ENCODE results near the gene SMPD3.

SMPD3 gene

GRCh38 chr16:68370581-68371275 is 77.6 kb downstream of the SMPD3 start:
- DNase-seq (ENCODE audit: low read depth, low spot score): no peak

- DNase-seq (ENCODE audit: low read depth, low spot score): no peak
These were observed 78.4 kb downstream of the SMPD3 start for GRCh38 chr16:68369697-68370580.

- no peak for DNase-seq (ENCODE audit: low read depth, low spot score)
These were observed 79.1 kb downstream of the SMPD3 start for GRCh38 chr16:68369168-68369567.

- no peak for DNase-seq (ENCODE audit: low read depth, low spot score)
These were observed 79.9 kb downstream of the SMPD3 start for GRCh38 chr16:68368301-68368888.

GRCh38 chr16:68367891-68368290 is 80.4 kb downstream of the SMPD3 start:
- no peak for DNase-seq (ENCODE audit: low read depth, low spot score)

- no peak for DNase-seq (ENCODE audit: low read depth, low spot score)
These were observed 80.9 kb downstream of the SMPD3 start for GRCh38 chr16:68367440-68367839.

- no peak for DNase-seq (ENCODE audit: low read depth, low spot score)
These were observed 81.3 kb downstream of the SMPD3 start for GRCh38 chr16:68367030-68367429.

- DNase-seq (ENCODE audit: low read depth, low spot score): no peak
These were observed 82.2 kb downstream of the SMPD3 start for GRCh38 chr16:68366062-68366461.

- DNase-seq (ENCODE audit: low read depth, low spot score): no peak
These were observed 83.0 kb downstream of the SMPD3 start for GRCh38 chr16:68365167-68365817.

- no peak for DNase-seq (ENCODE audit: low read depth, low spot score)
These were observed 83.7 kb downstream of the SMPD3 start for GRCh38 chr16:68364561-68364998.

GRCh38 chr16:68363658-68364521 is 84.4 kb downstream of the SMPD3 start:
- no peak for DNase-seq (ENCODE audit: low read depth, low spot score)

- DNase-seq (ENCODE audit: low read depth, low spot score): no peak
These were observed 85.2 kb downstream of the SMPD3 start for GRCh38 chr16:68362947-68363657.

- DNase-seq (ENCODE audit: low read depth, low spot score): no peak
These were observed 85.9 kb downstream of the SMPD3 start for GRCh38 chr16:68362262-68362913.

GRCh38 chr16:68361485-68361884 is 86.8 kb downstream of the SMPD3 start:
- DNase-seq (ENCODE audit: low read depth, low spot score): no peak

- no peak for DNase-seq (ENCODE audit: low read depth, low spot score)
These were observed 87.4 kb downstream of the SMPD3 start for GRCh38 chr16:68360956-68361355.

GRCh38 chr16:68360547-68360946 is 87.8 kb downstream of the SMPD3 start:
- DNase-seq (ENCODE audit: low read depth, low spot score): no peak

GRCh38 chr16:68359398-68360191 is 88.7 kb downstream of the SMPD3 start:
- DNase-seq (ENCODE audit: low read depth, low spot score): no peak

- no peak for DNase-seq (ENCODE audit: low read depth, low spot score)
These were observed 89.4 kb downstream of the SMPD3 start for GRCh38 chr16:68358951-68359350.

- DNase-seq (ENCODE audit: low read depth, low spot score): no peak
These were observed 90.4 kb downstream of the SMPD3 start for GRCh38 chr16:68357923-68358322.
